ENCODE measurements around the gene ATL1.

ATL1 gene

DNA sequence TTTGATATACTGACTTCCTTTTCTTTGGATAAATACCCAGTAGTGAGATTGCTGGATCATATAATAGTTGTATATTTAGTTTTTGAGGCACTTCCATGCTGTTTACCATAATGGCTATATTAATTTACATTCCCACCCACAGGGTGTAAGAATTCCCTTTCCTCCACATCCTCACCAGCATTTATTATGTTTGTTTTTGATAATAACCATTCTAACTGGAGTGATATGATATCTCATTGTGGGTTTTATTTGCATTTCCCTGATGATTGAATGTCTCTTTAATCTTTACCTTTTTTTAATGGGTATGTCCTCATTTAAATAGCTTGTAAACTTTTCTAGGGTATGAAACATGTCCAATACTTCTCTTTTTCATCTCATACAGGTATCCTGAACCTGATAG, 119.7 kb downstream of the ATL1 start:
- H3K27me3 ChIP-seq (ENCODE audit: insufficient read depth, low read length): no peaks in the 10 kb centered on the region
- H3K27ac ChIP-seq (ENCODE audit: low read depth, low read length): no peak overlapping the region
- no peak overlapping the region for H2AFZ ChIP-seq (ENCODE audit: low read length, unreplicated experiment)
- H3K4me3 ChIP-seq (ENCODE audit: low read depth, low read length): no peak overlapping the region
- peaks cover 29% of the 10 kb centered on the region for H3K4me1 ChIP-seq (ENCODE audit: control insufficient read depth, insufficient read depth, low read length, unreplicated experiment)
- no peaks in the 10 kb centered on the region for H3K36me3 ChIP-seq (ENCODE audit: insufficient read depth, low read length)
- no peaks in the 10 kb centered on the region for H3K79me2 ChIP-seq (ENCODE audit: control insufficient read depth, insufficient read depth, low read length, unreplicated experiment)

Data from ACC112 (cell line).